Loucy (cell line): ENCODE measurements around the gene FRAT1.

Source experiments
- H2AFZ ChIP-seq: fragments of 200-600 bp; sonication (generic); 2 replicates; pipeline ENCODE4 v1.6.0; 2016; ENCODE audit warnings: antibody characterized with exemption, mild to moderate bottlenecking, low read length, moderate library complexity
- H3F3A ChIP-seq: fragments of 200-600 bp; 2 replicates; pipeline ENCODE4 v1.6.0; 2016; ENCODE audit warnings: antibody characterized with exemption, low read depth, mild to moderate bottlenecking
- H3K27me3 ChIP-seq: fragments of 200-600 bp; sonication (generic); 2 replicates; pipeline ENCODE4 v1.6.1; 2014; ENCODE audit warnings: low read length, mild to moderate bottlenecking; ENCODE audit not compliant: insufficient read depth, poor library complexity, severe bottlenecking
- H3K36me3 ChIP-seq: fragments of 200-600 bp; sonication (generic); 2 replicates; pipeline ENCODE4 v1.6.1; 2016; ENCODE audit warnings: low read length; ENCODE audit not compliant: insufficient read depth
- H3K4me1 ChIP-seq: fragments of 200-600 bp; sonication (generic); 2 replicates; pipeline ENCODE4 v1.5.1; 2014; ENCODE audit warnings: low read length, mild to moderate bottlenecking; ENCODE audit not compliant: insufficient read depth, poor library complexity, severe bottlenecking
- H3K4me2 ChIP-seq: fragments of 200-600 bp; sonication (generic); 2 replicates; pipeline ENCODE4 v1.6.0; 2014; ENCODE audit warnings: antibody characterized with exemption, low read length, low read depth, mild to moderate bottlenecking; ENCODE audit not compliant: poor library complexity, severe bottlenecking
- H3K4me3 ChIP-seq: fragments of 200-600 bp; sonication (generic); 2 replicates; pipeline ENCODE4 v1.5.1; 2014; ENCODE audit warnings: low read length, mild to moderate bottlenecking, mixed read lengths; ENCODE audit not compliant: poor library complexity, severe bottlenecking
- H3K79me2 ChIP-seq: fragments of 200-600 bp; sonication (generic); 2 replicates; pipeline ENCODE4 v1.6.1; 2014; ENCODE audit warnings: low read length; ENCODE audit not compliant: insufficient read depth
- H3K9ac ChIP-seq: fragments of 200-600 bp; sonication (generic); 2 replicates; pipeline ENCODE4 v1.6.0; 2014; ENCODE audit warnings: mild to moderate bottlenecking, low read depth, low read length, moderate library complexity; ENCODE audit not compliant: poor library complexity, severe bottlenecking
- H3K9me2 ChIP-seq: fragments of 200-600 bp; sonication (generic); replicated peaks from 2 replicates; pipeline ENCODE4 v1.6.1; 2016; ENCODE audit warnings: low read depth, low read length, mixed read lengths
- H3K9me3 ChIP-seq: fragments of 200-600 bp; sonication (generic); 2 replicates; pipeline ENCODE4 v1.6.1; 2014; ENCODE audit warnings: mild to moderate bottlenecking, antibody characterized with exemption, low read length, low read depth; ENCODE audit not compliant: insufficient read depth
- H4K20me1 ChIP-seq: fragments of 200-600 bp; sonication (generic); 2 replicates; pipeline ENCODE4 v1.6.0; 2014; ENCODE audit warnings: antibody characterized with exemption, low read length, mild to moderate bottlenecking; ENCODE audit not compliant: insufficient read depth, poor library complexity, severe bottlenecking
- CTCF ChIP-seq: fragments of 200-600 bp; sonication (generic); conservative IDR thresholded peaks from 2 replicates; pipeline ENCODE4 v1.5.1; 2014; ENCODE audit warnings: mild to moderate bottlenecking, antibody characterized with exemption, low read length
- EZH2phosphoT487 ChIP-seq: fragments of 200-600 bp; IDR thresholded peaks from 2 replicates; pipeline ENCODE4 v1.6.1; 2018; ENCODE audit warnings: antibody characterized with exemption, mild to moderate bottlenecking, moderate library complexity, borderline replicate concordance

Gene FRAT1

GRCh38 chr10:97362310-97363033 is 43.4 kb downstream of the FRAT1 start:
- Histone ChIP-seq H4K20me1 (no peaks in the 10 kb centered on the region), H3K9me3 (no peaks in the 10 kb centered on the region), H3K4me1 (no peaks in the 10 kb centered on the region), H3K9me2 (no peaks in the 10 kb centered on the region), H3F3A (no peaks in the 10 kb centered on the region), H3K4me2 (no peak overlapping the region), H2AFZ (no peak overlapping the region), H3K27me3 (no peaks in the 10 kb centered on the region), H3K4me3 (no peak overlapping the region), H3K36me3 (no peaks in the 10 kb centered on the region; the same call in 1 of the 2 replicates), H3K9ac (no peak overlapping the region), H3K79me2 (no peaks in the 10 kb centered on the region)
- TF ChIP-seq CTCF (no peak), EZH2phosphoT487 (no peak)

GRCh38 chr10:97363071-97363470 is 44.0 kb downstream of the FRAT1 start:
- Histone ChIP-seq H3K27me3 (no peaks in the 10 kb centered on the region), H3K4me3 (no peak overlapping the region), H3K4me1 (no peaks in the 10 kb centered on the region), H3K9me2 (no peaks in the 10 kb centered on the region), H3K4me2 (no peak overlapping the region), H3K36me3 (no peaks in the 10 kb centered on the region; the same call in 1 of the 2 replicates), H3F3A (no peaks in the 10 kb centered on the region), H2AFZ (no peak overlapping the region), H3K79me2 (no peaks in the 10 kb centered on the region), H3K9ac (no peak overlapping the region), H3K9me3 (no peaks in the 10 kb centered on the region), H4K20me1 (no peaks in the 10 kb centered on the region)
- TF ChIP-seq CTCF: no peak
- TF ChIP-seq EZH2phosphoT487: no peak

- Histone ChIP-seq H3K9ac (no peak overlapping the region), H3K9me2 (no peaks in the 10 kb centered on the region), H4K20me1 (no peaks in the 10 kb centered on the region), H3K4me1 (no peaks in the 10 kb centered on the region), H3K27me3 (no peaks in the 10 kb centered on the region), H2AFZ (no peak overlapping the region), H3K9me3 (no peaks in the 10 kb centered on the region), H3F3A (no peaks in the 10 kb centered on the region), H3K79me2 (no peaks in the 10 kb centered on the region), H3K4me3 (no peak overlapping the region), H3K4me2 (no peak overlapping the region), H3K36me3 (no peaks in the 10 kb centered on the region; the same call in 1 of the 2 replicates)
- no peak for TF ChIP-seq CTCF
- no peak for TF ChIP-seq EZH2phosphoT487
These were observed 46.8 kb downstream of the FRAT1 start for GRCh38 chr10:97365761-97366351.
